ENCODE data around the gene PRICKLE2. TPM values are rescaled to one million over a fixed set of nuclear protein-coding genes. Genes with fewer than 3 reads are reported as not detected.

PRICKLE2 gene
- total and polyA plus RNA-seq, 10 donors = 0.27 to 11.4 (median 5.4) TPM

GRCh38 chr3:64221571-64222257 is 3.6 kb downstream of the PRICKLE2 start:
- no peak overlapping the region for H3K27ac ChIP-seq
- DNase-seq = no peak
- intact Hi-C loops (cut with DNase I; ENCODE audit: low total_unique reads) = no loop called here
- no peaks in the 10 kb centered on the region for H3K9me3 ChIP-seq
- no peaks in the 10 kb centered on the region for H3K27me3 ChIP-seq (replicated peaks in 1 of 7)
- peaks cover 0 to 11% (median 2%) of the 10 kb centered on the region in 6 donors for H3K4me1 ChIP-seq
- H3K4me3 ChIP-seq = no peak overlapping the region
- no peaks in the 10 kb centered on the region for H3K36me3 ChIP-seq
- no peak for TF ChIP-seq CTCF (IDR thresholded peaks at IDR 0.05 in 8 of 11, conservative IDR thresholded peaks at IDR 0.05 in 3 of 11)
- TF ChIP-seq POLR2A (IDR thresholded peaks at IDR 0.05) = no peak
- no peak for TF ChIP-seq POLR2AphosphoS5 (IDR thresholded peaks at IDR 0.05)
- 83 to 95% (median 86%) methylated on average over 6 of the region's 6 CpGs for WGBS, 5 donors

GRCh38 chr3:64220161-64220914 is 4.9 kb downstream of the PRICKLE2 start:
- DNase-seq = no peak
- H3K9me3 ChIP-seq = no peaks in the 10 kb centered on the region
- WGBS, 5 donors = 47 to 61% (median 53%) methylated on average over 8 of the region's 8 CpGs
- TF ChIP-seq POLR2A (IDR thresholded peaks at IDR 0.05) (no peak), POLR2AphosphoS5 (IDR thresholded peaks at IDR 0.05) (no peak), CTCF (IDR thresholded peaks at IDR 0.05 in 8 of 11, conservative IDR thresholded peaks at IDR 0.05 in 3 of 11) (no peak)
- H3K36me3 ChIP-seq = no peaks in the 10 kb centered on the region
- peak overlapping the region in 5 of 8 donors; percentile 14 to 44 (median 28) for H3K27ac ChIP-seq
- peaks cover 0 to 11% (median under 1%) of the 10 kb centered on the region in 6 donors for H3K4me1 ChIP-seq
- intact Hi-C loops (cut with DNase I; ENCODE audit: low total_unique reads) = no loop called here
- peaks cover 0 to 4% (median 0%) of the 10 kb centered on the region in 7 donors for H3K27me3 ChIP-seq (replicated peaks in 1 of 7)
- H3K4me3 ChIP-seq = no peak overlapping the region

GRCh38 chr3:64218746-64219145 is 6.5 kb downstream of the PRICKLE2 start:
- peaks cover 0 to 8% (median 0%) of the 10 kb centered on the region in 7 donors for H3K27me3 ChIP-seq (replicated peaks in 1 of 7)
- no peak overlapping the region for H3K4me3 ChIP-seq
- intact Hi-C loops (cut with DNase I; ENCODE audit: low total_unique reads) = no loop called here
- no peaks in the 10 kb centered on the region for H3K9me3 ChIP-seq
- WGBS, 5 donors = 45 to 60% (median 53%) methylated on average over 4 of the region's 4 CpGs
- H3K4me1 ChIP-seq = peaks cover 0 to 5% (median 0%) of the 10 kb centered on the region in 6 donors
- no peak for TF ChIP-seq POLR2A (IDR thresholded peaks at IDR 0.05)
- no peak for TF ChIP-seq CTCF (IDR thresholded peaks at IDR 0.05 in 8 of 11, conservative IDR thresholded peaks at IDR 0.05 in 3 of 11)
- TF ChIP-seq POLR2AphosphoS5 (IDR thresholded peaks at IDR 0.05) = no peak
- H3K27ac ChIP-seq = no peak overlapping the region
- DNase-seq = no peak
- H3K36me3 ChIP-seq = no peaks in the 10 kb centered on the region

- Histone ChIP-seq H3K27me3 (replicated peaks in 1 of 7) (peaks cover 0 to 8% (median 0%) of the 10 kb centered on the region in 7 donors), H3K36me3 (no peaks in the 10 kb centered on the region), H3K9me3 (no peaks in the 10 kb centered on the region), H3K4me1 (peaks cover 0 to 5% (median 0%) of the 10 kb centered on the region in 6 donors), H3K27ac (no peak overlapping the region), H3K4me3 (no peak overlapping the region)
- WGBS, 5 donors = 82 to 90% (median 90%) methylated on average over 3 of the region's 3 CpGs
- intact Hi-C loops (cut with DNase I; ENCODE audit: low total_unique reads) = no loop called here
- no peak for DNase-seq
- TF ChIP-seq CTCF (IDR thresholded peaks at IDR 0.05 in 8 of 11, conservative IDR thresholded peaks at IDR 0.05 in 3 of 11) = no peak
- TF ChIP-seq POLR2AphosphoS5 (IDR thresholded peaks at IDR 0.05) = no peak
- no peak for TF ChIP-seq POLR2A (IDR thresholded peaks at IDR 0.05)
Measured at GRCh38 chr3:64218329-64218728, 6.9 kb downstream of the PRICKLE2 start.

Measured in spleen (tissue), 11 donors.